ENCODE measurements around the gene MRPS34. TPM values are rescaled to one million over a fixed set of nuclear protein-coding genes. Genes with fewer than 3 reads are reported as not detected.

MRPS34 gene
- 100 to 1,000 TPM; 146 to 175 TPM for total RNA-seq

- ChIA-PET CTCF (interaction anchor here (0.7 to 2.0 kb wide), 4 partner anchors 10 to 1239 kb away, joined by 3 to 16 read pairs (median 4); partner anchors contain the start of genes NUBP2 and SPSB3), POLR2A (interaction anchor here (1.4 to 5.2 kb wide), 2 partner anchors 10 to 192 kb away, joined by 3 to 39 read pairs; partner anchors contain the start of genes NUBP2, RPS2 and SPSB3)
- Mint-ChIP-seq H3K4me1 (peaks cover 9% of the 10 kb centered on the region), H3K27ac (peak within 1 kb of the TSS; percentile 99), H3K9me3 (ENCODE audit: low read depth) (no peaks in the 10 kb centered on the region), H3K36me3 (ENCODE audit: low read depth) (peaks cover 19% of the 10 kb centered on the region), H3K27me3 (no peaks in the 10 kb centered on the region), H3K4me3 (peak within 1 kb of the TSS; percentile 94)
- DNase-seq = peak; percentile 90
- ATAC-seq = peak; percentile 53
- intact Hi-C loops (cut with DNase I, micrococcal nuclease) = loop anchor here (1.0 to 5.0 kb wide), 18 partner anchors 9 to 1091 kb away; partner anchors contain the start of genes MAPK8IP3 (in 2 of the 2), NUBP2 (in 2 of the 2), SPSB3 (in 2 of the 2) and CRAMP1 (in 1 of the 2)
Measured at GRCh38 chr16:1772908-1773702, at the start of gene MRPS34. Gene MRPS34, minus strand, starts transcription at chr16:1773134. Its CDS starts 15 bp downstream, at chr16:1773119.

DNA sequence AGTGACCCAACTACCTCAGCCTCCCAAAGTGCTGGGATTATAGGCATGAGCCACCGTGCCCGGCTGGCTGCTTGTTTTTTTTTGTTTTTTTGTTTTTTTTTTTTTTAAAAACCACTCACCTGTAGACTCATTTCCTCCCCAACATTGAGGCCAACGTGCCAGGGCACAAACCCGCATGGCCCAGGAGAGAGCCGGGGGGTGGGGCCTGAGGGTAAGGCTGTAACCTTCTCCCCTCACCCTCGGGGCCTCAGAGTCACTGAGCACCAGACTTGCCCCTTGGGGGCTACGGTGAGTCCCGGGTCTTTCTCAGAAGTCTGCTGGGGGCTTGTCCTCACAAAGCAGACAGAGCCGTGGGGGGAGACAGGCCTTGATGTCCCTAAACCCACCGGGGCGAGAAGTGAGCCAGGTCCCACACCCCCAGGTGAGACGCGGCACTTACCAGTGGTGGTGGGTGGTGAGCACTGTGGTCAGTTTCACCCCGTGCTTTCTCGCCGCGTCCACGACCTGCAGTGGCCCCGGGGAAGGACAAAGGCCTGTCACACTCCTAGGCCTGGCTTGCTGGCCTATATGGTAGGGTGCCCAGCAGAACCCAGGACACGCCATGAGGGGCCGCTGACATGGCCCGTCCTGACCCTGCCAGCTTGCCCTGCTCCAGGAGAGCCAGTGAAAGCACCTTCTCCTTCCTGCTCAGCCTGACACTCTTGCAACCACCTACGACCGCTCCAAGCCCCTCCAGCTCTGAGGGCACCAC lies 49.1 kb upstream of the MRPS34 start:
- DNase-seq = no peak
- ChIA-PET CTCF (no interaction called here), POLR2A (interaction anchor here (0.5 kb wide), 1 partner anchor 363 kb away, joined by 4 read pairs; no protein-coding TSS in a partner anchor)
- Mint-ChIP-seq H3K27me3 (no peaks in the 10 kb centered on the region), H3K4me1 (peaks cover 8% of the 10 kb centered on the region), H3K9me3 (ENCODE audit: low read depth) (no peaks in the 10 kb centered on the region), H3K4me3 (no peak overlapping the region), H3K36me3 (ENCODE audit: low read depth) (no peaks in the 10 kb centered on the region), H3K27ac (no peak overlapping the region)
- intact Hi-C loops (cut with DNase I, micrococcal nuclease) = no loop called here
- ATAC-seq = no peak

- Mint-ChIP-seq H3K27me3 (no peaks in the 10 kb centered on the region), H3K4me3 (no peak overlapping the region), H3K27ac (no peak overlapping the region), H3K36me3 (ENCODE audit: low read depth) (no peaks in the 10 kb centered on the region), H3K9me3 (ENCODE audit: low read depth) (no peaks in the 10 kb centered on the region), H3K4me1 (peaks cover 8% of the 10 kb centered on the region)
- POLR2A ChIA-PET = no interaction called here
- ATAC-seq (no peak), DNase-seq (no peak)
- CTCF ChIA-PET = interaction anchor here (0.8 kb wide), 1 partner anchor 458 kb away, joined by 3 read pairs; no protein-coding TSS in a partner anchor
- intact Hi-C loops (cut with DNase I, micrococcal nuclease) = no loop called here
Measured at GRCh38 chr16:1820946-1821290, 48.0 kb upstream of the MRPS34 start.

DNA sequence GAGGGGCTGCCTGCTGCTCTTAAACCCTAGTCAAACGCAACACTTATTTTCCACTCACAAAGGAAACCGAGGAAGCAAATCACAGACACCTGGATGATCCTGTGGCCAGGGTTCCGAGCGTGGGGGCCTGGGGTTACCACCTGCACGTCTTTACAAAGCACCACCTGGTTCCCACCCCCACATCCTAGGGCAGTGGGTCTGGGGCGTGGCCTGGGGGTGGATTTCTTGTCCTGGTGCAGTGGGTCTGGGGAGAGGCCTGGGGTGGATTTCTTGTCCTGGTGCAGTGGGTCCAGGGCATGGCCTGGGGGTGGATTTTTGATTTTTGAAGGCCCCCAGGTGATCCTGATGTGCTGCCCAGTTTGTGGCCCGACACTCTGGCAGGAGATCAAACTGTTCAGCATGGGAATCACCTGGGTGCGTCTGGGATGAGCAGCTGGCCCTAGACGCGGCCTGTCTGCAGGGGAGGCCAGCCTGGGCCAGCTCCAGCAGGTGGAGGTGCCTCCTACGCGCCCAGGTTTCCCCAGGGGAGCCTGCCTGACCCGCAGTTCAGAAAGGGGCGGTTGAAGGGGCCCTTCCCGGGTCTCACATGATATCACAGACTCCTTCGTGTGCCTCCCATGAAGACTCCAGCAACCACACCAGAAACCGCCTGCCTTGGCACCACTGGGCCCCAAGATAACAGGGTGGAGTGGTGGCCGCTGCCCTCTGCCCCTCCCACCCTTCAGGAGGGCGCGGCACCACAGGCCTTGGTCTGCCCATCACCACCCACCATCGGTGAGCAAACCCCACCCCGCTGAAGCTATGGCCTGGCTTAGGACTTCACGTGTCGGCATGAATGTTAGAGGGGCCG lies 47.4 kb upstream of the MRPS34 start:
- Mint-ChIP-seq H3K27me3 (no peaks in the 10 kb centered on the region), H3K27ac (no peak overlapping the region), H3K4me1 (peaks cover 5% of the 10 kb centered on the region), H3K4me3 (no peak overlapping the region), H3K9me3 (ENCODE audit: low read depth) (no peaks in the 10 kb centered on the region), H3K36me3 (ENCODE audit: low read depth) (peaks cover 2% of the 10 kb centered on the region)
- ATAC-seq (no peak), DNase-seq (no peak)
- POLR2A ChIA-PET = no interaction called here
- CTCF ChIA-PET = interaction anchor here (0.8 kb wide), 1 partner anchor 458 kb away, joined by 3 read pairs; no protein-coding TSS in a partner anchor
- intact Hi-C loops (cut with DNase I, micrococcal nuclease) = no loop called here

DNA sequence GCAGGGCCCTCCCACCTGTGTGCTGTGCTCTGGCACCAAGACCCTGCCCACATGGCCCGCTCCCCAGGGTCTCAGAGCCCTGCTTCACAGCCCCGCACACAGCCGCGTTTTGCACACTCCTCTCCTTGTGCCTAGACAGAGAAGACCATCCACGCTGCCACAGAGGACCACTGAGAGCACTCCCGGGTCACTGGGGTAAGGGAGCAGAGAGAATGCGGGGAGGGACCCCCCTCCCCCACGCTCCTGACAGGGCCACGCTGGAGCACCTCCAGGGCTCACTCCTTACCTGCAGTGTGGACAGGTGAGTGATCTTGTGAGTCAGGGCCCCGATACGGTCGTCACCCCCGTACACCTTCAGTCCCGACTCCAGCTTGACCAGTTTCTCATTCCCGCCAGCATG lies 46.7 kb upstream of the MRPS34 start:
- H3K27ac Mint-ChIP-seq = no peak overlapping the region
- H3K4me1 Mint-ChIP-seq = peaks cover 3% of the 10 kb centered on the region
- ATAC-seq (no peak), DNase-seq (no peak)
- no peaks in the 10 kb centered on the region for H3K27me3 Mint-ChIP-seq
- ChIA-PET POLR2A (no interaction called here), CTCF (no interaction called here)
- no peak overlapping the region for H3K4me3 Mint-ChIP-seq
- intact Hi-C loops (cut with DNase I, micrococcal nuclease) = no loop called here
- H3K9me3 Mint-ChIP-seq (ENCODE audit: low read depth) = no peaks in the 10 kb centered on the region
- peaks cover 7% of the 10 kb centered on the region for H3K36me3 Mint-ChIP-seq (ENCODE audit: low read depth)

GRCh38 chr16:1818873-1819525 lies 46.1 kb upstream of the MRPS34 start:
- no peak for DNase-seq
- POLR2A ChIA-PET = no interaction called here
- no peaks in the 10 kb centered on the region for H3K9me3 Mint-ChIP-seq (ENCODE audit: low read depth)
- H3K4me3 Mint-ChIP-seq = no peak overlapping the region
- no peaks in the 10 kb centered on the region for H3K4me1 Mint-ChIP-seq
- CTCF ChIA-PET = no interaction called here
- no peaks in the 10 kb centered on the region for H3K27me3 Mint-ChIP-seq
- ATAC-seq = no peak
- intact Hi-C loops (cut with DNase I, micrococcal nuclease) = no loop called here
- no peak overlapping the region for H3K27ac Mint-ChIP-seq
- peaks cover 7% of the 10 kb centered on the region for H3K36me3 Mint-ChIP-seq (ENCODE audit: low read depth)

DNA sequence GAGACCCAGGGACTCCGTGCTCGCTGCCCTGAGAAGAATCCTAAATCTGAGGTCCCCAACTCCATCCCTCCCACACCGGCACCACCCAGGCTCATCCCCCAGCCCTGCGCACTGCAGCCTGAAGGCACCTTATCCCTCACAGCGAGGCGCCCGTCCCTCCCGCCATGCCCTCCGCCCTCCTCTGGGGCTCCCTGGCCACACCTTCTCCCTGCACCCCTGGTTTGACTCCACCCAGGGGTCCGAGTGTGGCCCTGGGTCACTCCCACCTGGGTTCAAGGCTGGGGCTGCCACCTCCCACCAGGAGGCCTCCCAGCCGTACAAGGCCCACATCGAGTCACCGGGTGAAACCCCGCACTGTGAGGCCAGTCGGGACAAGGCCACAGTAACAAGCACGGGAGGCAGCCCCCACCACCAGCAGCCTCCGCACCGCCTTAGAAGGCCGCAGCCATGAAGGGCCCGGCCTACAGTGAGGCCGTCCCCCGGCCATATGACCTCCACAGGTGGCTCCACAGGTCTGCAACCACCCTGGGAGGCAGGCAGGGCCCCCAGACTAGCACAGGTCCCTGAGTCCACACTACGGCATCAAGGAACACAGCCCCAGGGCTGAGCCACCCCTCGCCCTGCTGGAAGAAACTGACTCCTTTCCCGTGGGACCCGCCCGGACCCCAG lies 45.4 kb upstream of the MRPS34 start:
- no peaks in the 10 kb centered on the region for H3K9me3 Mint-ChIP-seq (ENCODE audit: low read depth)
- H3K27ac Mint-ChIP-seq = no peak overlapping the region
- intact Hi-C loops (cut with DNase I, micrococcal nuclease) = no loop called here
- no peaks in the 10 kb centered on the region for H3K27me3 Mint-ChIP-seq
- H3K4me1 Mint-ChIP-seq = no peaks in the 10 kb centered on the region
- POLR2A ChIA-PET = no interaction called here
- H3K36me3 Mint-ChIP-seq (ENCODE audit: low read depth) = peaks cover 10% of the 10 kb centered on the region
- CTCF ChIA-PET = no interaction called here
- ATAC-seq (no peak), DNase-seq (no peak)
- no peak overlapping the region for H3K4me3 Mint-ChIP-seq

DNA sequence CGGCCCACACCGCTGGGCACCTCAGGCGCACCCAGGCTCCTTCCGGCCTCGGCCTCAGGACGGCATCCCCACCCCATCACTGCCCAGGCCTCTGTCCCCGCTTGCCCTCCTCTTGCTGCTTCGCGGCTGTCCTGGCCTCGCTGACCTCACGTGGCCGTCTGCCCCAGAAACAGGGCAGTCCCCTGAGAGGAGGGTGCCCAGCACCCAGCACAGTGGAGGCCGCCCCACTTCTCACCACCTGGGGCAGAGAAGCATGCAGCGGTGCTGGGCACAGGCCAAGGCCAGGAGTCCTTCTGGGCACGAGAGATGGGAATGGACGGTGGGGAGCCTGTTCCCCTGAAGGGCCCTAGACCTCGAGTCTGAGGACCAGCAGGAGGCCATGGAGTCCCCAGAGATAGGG lies 44.8 kb upstream of the MRPS34 start:
- Mint-ChIP-seq H3K9me3 (ENCODE audit: low read depth) (no peaks in the 10 kb centered on the region), H3K4me1 (peaks cover 6% of the 10 kb centered on the region), H3K27me3 (no peaks in the 10 kb centered on the region), H3K27ac (no peak overlapping the region), H3K36me3 (ENCODE audit: low read depth) (peaks cover 10% of the 10 kb centered on the region), H3K4me3 (no peak overlapping the region)
- ChIA-PET CTCF (no interaction called here), POLR2A (no interaction called here)
- intact Hi-C loops (cut with DNase I, micrococcal nuclease) = no loop called here
- ATAC-seq (no peak), DNase-seq (no peak)

DNA sequence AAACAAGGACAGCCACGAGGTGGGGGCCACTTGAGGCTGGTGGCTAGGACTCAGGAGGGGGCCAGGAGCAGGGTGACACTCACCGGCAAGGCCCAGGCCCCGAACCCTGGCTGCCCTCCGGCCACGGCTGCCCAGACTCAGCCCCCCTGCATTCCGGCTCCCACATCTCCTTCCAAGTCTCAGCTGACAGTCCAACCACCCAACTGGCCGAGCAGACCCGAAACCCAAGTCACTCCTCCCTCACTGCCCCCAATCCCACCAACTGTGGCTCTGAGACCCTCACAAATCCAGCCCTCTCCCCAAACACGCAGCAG lies 44.3 kb upstream of the MRPS34 start:
- H3K36me3 Mint-ChIP-seq (ENCODE audit: low read depth) = peaks cover 10% of the 10 kb centered on the region
- H3K27ac Mint-ChIP-seq = no peak overlapping the region
- no peaks in the 10 kb centered on the region for H3K9me3 Mint-ChIP-seq (ENCODE audit: low read depth)
- no peak for DNase-seq
- intact Hi-C loops (cut with DNase I, micrococcal nuclease) = no loop called here
- POLR2A ChIA-PET = no interaction called here
- ATAC-seq = no peak
- CTCF ChIA-PET = no interaction called here
- H3K4me3 Mint-ChIP-seq = no peak overlapping the region
- no peaks in the 10 kb centered on the region for H3K27me3 Mint-ChIP-seq
- H3K4me1 Mint-ChIP-seq = peaks cover 10% of the 10 kb centered on the region

GRCh38 chr16:1816396-1817275 lies 43.7 kb upstream of the MRPS34 start:
- Mint-ChIP-seq H3K36me3 (ENCODE audit: low read depth) (peaks cover 10% of the 10 kb centered on the region), H3K9me3 (ENCODE audit: low read depth) (no peaks in the 10 kb centered on the region), H3K4me1 (peaks cover 10% of the 10 kb centered on the region), H3K27ac (no peak overlapping the region), H3K27me3 (no peaks in the 10 kb centered on the region), H3K4me3 (no peak overlapping the region)
- POLR2A ChIA-PET = no interaction called here
- CTCF ChIA-PET = no interaction called here
- intact Hi-C loops (cut with DNase I, micrococcal nuclease) = no loop called here
- no peak for ATAC-seq
- no peak for DNase-seq
